Activated CD4-positive, alpha-beta T cell treated with anti-CD3 and anti-CD28 coated beads, Interleukin-2, amount 50 U/mL, for 48 hours (primary cell): ENCODE data around the gene RAB26.

ENCODE experiments used
- DNase-seq, 2 experiments: peaks; one replicate each; pipeline ENCODE4 v3.0.0-alpha.2; 2020

Gene RAB26

GRCh38 chr16:2181952-2182351 is 33.5 kb downstream of the RAB26 start:
- DNase-seq = no peak

GRCh38 chr16:2183671-2184070 is 35.2 kb downstream of the RAB26 start:
- no peak for DNase-seq

GRCh38 chr16:2184346-2184745 is 35.9 kb downstream of the RAB26 start:
- DNase-seq = no peak

- no peak for DNase-seq
These were observed 36.5 kb downstream of the RAB26 start for GRCh38 chr16:2184962-2185361.

GRCh38 chr16:2186064-2186463 is 37.6 kb downstream of the RAB26 start:
- DNase-seq = no peak

GRCh38 chr16:2186505-2186904 is 38.1 kb downstream of the RAB26 start:
- DNase-seq = no peak

- no peak for DNase-seq
These were observed 38.8 kb downstream of the RAB26 start for GRCh38 chr16:2187212-2187611.

- DNase-seq = no peak
These were observed 40.0 kb downstream of the RAB26 start for GRCh38 chr16:2188395-2188794.

GRCh38 chr16:2189252-2189893 is 40.9 kb downstream of the RAB26 start:
- no peak for DNase-seq

- no peak for DNase-seq
These were observed 41.7 kb downstream of the RAB26 start for GRCh38 chr16:2190002-2190658.

GRCh38 chr16:2190659-2191445 is 42.4 kb downstream of the RAB26 start:
- DNase-seq = no peak

- DNase-seq = no peak
These were observed 43.0 kb downstream of the RAB26 start for GRCh38 chr16:2191446-2191706.

GRCh38 chr16:2194166-2194834 is 45.9 kb downstream of the RAB26 start:
- no peak for DNase-seq

GRCh38 chr16:2194852-2195321 is 46.5 kb downstream of the RAB26 start:
- peak; percentile 52 to 61 for DNase-seq

- no peak for DNase-seq
These were observed 47.1 kb downstream of the RAB26 start for GRCh38 chr16:2195322-2196161.

- DNase-seq = no peak
These were observed 47.9 kb downstream of the RAB26 start, which contains the start of gene CASKIN1 for GRCh38 chr16:2196162-2196980. Gene CASKIN1 (minus strand): TSS chr16:2196605. CDS start chr16:2196432, 173 bp downstream.

GRCh38 chr16:2196981-2197511 is 48.6 kb downstream of the RAB26 start:
- DNase-seq = no peak

- DNase-seq = no peak
These were observed 49.3 kb downstream of the RAB26 start for GRCh38 chr16:2197765-2198164.

- no peak for DNase-seq
These were observed 49.9 kb downstream of the RAB26 start for GRCh38 chr16:2198283-2198682.

- DNase-seq = no peak
These were observed 50.7 kb downstream of the RAB26 start for GRCh38 chr16:2199095-2199494.

- no peak for DNase-seq
These were observed 51.3 kb downstream of the RAB26 start for GRCh38 chr16:2199621-2200139.
